Limb (tissue), 2 donors: ENCODE data around the gene TCEA3.

Source experiments
- DNase-seq, 2 donors: peaks; one replicate each; pipeline ENCODE4 v3.0.0-alpha.2; 2016; ENCODE audit errors: extremely low spot score in 2 of 2

The TCEA3 gene

DNA sequence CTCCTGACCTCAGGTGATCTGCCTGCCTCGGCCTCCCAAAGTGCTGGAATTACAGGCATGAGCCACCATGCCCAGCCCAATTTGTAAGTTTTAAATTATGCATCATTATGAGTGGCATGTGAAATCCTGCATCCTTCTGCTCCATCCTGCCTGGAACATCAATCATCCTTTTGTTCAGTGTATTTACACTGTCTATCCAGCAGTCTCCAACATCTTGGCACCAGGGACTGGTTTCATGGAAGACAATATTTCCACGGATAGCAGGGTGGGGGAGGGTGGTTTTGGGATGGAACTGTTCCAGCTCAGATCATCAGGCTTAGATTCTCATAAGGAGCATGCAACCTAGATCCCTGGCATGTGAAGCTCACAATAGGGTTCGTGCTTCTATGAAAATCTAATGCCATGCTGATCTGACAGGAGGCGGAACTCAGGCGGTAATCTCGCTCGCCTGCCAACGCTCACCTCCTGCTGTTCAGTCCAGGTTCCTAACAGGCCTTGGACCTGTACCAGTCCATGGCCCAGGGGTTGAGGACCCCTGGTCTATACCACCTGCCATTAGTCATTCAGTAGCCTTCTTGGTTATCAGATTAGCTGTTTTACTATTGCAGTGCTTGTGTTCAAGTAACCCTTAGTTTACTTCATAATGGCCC is 22.2 kb upstream of the TCEA3 start:
- no peak for DNase-seq

DNA sequence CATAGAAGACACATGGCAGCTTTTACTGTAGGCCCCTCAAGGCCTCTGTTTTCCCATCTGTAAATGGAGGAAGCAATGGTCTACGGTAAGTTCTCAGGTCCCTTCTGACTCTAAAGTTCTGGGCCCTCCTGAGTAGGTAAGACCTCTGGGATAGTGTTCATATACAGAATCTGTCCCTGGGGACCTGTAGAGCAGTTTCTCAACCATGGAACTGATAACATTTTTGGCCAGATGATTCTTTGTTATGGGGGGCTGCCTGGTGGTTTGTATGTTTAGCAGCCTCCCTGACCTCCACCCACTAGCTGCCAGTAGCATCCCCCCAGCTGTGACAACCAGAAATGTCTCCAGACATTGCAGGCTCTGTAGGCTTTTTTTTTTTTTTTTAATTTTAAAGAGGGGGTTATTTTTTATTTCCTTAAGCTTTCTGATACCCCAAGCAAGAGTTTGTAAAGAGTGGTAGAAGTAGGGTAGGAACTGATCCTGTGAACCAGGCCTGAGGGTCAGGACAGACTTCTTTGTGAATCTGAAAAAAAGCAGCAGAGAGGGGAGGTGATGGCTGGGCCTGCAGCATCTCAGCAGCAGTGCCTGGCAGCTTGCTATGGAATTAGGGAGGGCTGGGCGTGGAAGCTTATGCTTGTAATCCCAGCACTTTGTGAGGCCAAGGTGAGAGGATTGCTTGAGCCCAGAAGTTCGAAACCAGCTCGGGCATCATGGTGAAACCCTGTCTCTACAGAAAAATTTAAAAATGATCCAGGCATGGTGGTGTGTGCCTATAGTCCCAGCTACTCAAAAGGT is 20.2 kb upstream of the TCEA3 start:
- DNase-seq = no peak

DNA sequence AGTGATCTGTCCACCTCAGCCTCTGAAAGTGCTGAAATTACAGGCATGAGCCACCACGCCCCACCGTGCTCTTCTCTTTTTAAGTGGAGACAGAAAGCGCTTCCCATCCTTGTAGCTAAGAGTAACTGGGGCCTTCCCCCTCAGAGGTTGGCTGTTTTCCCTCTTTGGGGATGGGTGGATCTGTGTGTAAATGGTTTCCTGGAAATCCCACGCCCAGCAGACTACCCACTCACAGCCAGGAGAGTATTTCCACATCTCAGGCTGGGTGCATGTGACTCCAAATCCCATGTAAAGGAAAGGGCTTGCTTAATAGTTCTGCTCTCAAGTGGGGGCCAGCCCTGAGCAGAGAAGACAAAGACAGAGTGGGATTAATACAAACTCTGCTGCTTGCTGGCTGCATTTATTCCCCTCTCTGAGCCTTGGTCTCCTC is 19.6 kb upstream of the TCEA3 start:
- DNase-seq = no peak

DNA sequence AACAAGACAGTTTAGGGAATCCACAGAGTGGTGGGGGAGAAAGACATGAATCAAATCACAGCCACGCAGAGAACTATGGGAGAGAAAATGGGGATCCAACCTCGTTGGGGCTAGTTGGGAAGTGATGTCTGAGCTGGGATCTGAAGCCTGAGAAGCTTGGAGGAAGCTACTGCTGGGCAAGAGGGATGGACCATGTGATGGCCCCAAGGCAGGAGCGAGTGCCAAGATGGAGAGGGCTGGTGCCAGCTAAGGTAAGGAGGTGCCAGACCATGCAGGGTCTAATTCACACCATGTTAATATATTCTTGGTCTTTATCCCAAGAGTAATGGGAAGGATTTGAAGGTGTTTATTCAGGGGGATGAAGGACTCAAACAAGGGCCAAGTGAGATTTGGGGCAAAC is 18.2 kb upstream of the TCEA3 start:
- DNase-seq = no peak

DNA sequence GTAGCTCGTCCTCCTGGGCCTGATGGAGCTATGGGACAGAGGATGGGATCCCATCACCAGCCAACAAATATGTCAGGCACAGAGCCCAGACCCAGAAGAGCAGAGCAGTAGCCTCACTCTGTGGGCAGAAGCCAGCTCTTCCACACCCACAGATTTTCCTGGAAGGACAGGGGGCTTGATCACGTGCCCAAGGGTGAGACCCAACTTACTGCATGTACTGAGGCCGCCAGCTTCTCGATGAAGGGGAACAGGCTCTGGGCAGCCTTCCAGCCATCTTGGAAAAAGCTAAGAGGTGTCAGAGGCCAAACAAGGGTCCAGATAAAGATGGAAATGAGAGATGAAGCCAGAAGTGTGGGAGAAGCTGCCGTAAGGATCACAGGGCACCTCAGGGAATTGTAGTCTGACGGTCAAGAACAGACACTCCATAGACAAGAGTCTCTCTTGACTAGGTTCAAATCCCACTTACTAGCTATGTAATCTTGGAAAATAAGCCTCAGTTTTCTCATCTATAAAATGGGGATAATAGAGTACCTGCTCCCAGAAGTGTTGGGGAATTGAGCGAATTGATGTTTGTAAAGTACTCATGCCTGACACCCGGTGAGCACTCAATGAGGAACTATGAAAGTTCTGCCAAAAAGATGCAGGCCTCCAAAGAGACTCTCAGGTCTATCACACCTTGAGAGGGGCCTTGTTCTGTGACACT is 17.0 kb upstream of the TCEA3 start:
- no peak for DNase-seq

DNA sequence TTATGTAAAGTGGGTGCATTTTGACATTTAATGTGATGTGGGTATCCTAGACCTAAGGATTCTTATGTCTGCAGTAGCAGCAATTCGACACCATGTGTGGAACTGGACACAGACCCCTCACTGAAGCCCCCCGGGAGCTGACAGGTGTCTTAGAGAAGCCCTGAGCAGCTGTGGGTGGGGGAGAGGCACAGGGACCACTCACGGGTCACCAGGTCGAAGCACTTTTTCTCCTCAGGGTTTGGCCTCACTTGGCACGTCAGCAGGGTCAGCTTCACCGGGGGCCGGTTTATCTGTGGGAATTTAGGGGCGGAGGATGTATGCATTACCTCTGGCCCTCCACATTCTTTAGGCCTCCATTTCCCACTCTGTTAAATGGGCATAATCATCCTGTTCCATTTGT is 14.0 kb upstream of the TCEA3 start:
- DNase-seq = no peak

DNA sequence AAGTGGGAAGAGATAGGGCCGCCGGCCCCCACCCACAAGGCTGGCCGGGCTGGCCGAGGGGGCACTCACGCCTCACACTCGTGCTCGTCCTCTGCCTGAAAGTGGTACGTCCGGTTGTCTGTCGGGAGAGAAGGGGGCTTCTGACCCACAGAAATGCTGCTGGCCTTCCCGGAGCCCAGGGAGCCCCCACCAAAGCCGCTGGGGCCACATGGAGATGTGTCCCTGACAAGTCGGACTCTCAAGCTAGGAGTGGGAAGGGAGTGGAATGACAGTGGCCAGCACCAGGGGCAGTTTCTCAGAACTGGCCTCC is 12.8 kb upstream of the TCEA3 start:
- no peak for DNase-seq

DNA sequence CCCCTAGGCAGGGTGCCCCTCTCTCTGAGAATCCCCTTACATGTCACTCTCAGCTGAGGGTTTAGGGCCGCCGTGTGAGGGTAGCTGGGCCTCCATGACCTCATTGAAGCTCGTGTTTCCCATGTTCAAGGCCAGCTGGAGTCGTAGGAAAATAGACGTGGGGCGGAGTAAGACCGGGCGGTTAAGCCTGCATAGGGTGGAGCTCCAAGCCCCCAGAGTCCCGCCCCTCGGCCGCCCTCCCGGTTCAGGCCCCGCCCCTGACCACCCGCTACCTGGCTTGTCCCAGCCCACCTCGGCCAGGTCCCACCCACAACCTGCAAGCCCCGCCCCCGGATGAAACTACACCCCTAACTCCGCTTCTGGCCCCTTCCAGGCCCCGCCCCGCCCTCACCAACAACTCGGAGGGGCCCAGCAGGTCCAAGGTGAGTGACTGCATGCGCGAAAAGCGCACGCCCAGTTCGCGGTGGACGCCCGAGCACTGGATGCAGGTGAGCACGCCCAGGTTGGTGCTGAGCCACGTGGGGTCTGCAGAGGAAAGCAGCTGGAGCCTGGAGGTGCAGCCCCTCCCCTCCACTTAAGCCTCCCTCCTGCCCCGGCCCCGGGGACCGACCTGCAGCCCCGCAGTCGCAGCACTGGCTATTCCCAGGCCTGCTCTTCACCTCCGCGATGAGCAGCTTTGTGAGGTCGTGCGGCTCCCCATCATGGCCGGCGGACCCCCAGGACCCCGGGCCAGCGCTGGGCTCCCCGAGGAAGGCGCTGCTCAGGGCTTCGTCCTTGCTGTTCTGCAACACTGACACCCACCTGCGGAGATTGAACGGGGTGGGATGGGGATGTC is 12.2 kb upstream of the TCEA3 start:
- peak in 1 of 2 donors; percentile 59 for DNase-seq

DNA sequence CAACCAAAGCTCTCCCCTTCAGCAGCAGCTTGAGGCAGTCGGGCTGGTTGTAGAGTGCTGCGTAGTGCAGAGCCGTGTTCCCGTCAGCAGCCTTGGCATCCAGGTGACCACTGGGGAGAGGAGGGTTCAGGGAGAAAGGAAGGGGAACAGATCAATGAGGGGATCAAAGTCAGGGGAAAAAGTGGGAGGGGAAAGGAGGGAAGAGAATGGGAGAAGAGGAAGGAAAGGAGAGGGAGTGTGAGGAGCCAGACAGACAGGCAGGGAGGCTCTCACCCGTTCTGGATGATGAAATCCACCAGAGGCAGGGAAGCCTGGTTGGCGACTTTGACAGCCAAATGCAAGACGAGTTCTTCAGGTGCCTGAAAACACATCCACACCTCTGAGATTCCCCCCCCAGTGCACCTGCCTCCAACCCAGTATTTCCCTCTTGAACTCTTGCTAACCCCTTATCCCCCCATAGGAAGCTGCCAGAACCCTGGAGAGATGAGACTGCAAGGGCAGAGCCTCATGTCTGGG is 9.8 kb upstream of the TCEA3 start:
- no peak for DNase-seq

DNA sequence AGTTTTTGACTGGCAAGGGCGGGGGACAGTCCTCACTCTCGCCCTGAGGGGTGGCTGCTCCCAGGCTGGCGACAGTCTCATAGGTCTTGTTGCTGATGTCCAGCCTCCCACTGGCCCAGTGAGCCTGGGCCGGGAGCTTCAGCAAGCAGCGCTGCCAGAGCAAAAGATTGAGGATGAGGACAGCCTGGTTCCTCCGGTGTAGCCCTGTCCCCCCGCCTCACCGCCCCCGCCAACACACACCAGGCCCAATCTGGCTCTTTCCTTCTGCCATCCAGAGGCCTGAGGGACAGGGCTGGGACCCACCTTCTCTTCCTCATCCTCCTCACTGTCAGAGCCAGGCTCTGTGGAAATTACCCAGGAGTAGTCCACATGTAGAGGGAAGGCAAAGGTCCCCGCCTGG is 8.6 kb upstream of the TCEA3 start:
- DNase-seq = no peak

DNA sequence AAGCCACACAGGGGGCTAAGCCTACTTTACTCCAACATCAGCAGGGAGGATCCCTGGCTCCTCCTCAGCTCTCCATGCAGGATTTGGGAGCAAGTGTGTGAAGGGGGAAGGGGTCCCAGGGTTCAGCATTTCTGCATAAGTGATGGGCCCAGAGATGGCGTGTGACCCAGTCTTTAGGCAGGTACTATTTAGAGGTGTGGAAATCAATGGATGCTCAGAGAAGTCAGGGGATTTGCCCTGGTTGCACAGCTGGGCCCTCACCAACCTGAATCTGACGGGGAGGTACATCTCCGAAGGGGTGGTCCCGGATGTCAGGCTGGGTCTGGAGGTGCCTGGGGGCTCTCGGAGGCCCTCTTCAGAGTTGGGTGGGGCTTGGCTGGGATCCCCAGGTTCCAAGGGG is 6.9 kb upstream of the TCEA3 start:
- DNase-seq = no peak

DNA sequence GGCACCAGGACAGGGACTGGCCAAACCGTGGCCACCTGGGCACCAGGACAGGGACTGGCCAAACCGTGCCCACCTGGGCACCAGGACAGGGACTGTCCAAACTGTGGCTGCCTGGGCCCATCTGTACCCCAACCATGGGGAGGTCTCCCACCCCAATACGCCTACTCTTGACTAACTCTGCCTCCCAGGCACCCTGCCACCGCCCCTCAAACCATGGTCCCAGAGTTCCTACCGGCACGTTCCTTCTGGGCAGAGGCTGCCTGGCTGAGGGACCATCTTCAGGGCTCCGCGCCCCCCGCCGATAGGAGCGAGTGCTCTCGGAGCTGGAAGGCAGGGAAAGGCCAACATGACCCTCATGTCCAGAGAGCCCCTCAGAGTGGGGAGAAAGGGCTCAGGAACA is 6.3 kb upstream of the TCEA3 start:
- no peak for DNase-seq

DNA sequence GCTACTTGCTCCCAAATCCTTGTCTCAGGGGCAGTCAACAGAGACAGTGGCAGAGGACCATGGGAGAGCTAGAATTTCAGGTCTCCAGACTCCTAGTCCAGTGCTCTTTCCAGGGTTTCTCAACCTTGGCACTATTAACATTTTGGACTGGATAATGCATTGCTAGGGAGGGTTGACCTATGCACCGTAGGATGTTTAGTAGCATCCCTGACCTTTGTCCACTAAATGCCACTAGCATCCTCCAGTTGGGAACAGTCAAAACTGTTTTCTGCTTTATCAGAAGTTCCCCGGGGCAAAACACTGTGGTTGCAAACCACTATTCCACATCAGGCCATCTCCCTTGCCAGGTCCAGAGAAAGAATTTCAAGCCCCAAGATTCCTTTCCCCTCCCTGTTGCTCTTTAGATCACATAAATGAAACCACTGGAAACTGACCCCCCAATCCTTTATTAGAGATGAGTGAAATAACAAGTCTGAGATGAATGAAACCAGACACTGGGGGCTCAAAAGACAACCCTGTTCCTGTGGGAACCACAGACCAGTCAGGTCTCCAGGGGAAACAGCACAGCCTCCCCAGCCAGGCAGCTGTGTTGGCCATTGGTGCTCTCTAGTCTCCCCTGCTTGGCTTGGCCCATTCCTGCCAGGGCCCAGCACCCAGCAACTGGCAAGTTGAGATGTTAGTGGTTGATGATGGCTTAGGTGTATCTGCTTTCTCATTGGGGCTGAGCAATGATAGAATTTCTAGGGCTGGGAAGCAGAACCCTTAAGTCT is 3.8 kb upstream of the TCEA3 start:
- no peak for DNase-seq

DNA sequence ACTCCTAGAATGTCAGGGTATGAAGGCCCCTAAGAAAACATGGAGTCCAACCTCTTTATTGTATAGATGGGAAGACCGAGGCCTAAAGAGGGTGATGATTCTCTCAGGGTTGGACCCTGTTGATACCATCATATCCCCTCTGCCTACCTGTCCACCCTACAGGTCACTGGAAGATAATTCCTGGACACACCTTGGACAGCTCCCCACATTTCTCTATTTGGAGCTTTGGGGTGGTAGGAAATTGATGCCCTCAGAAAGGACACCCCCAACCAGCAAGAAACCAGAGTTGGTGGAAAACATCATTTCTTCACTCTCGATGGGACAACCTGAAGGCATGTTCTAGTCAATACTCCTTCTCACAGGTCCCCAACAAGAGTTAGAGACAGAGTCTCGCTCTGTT is 3.0 kb upstream of the TCEA3 start:
- no peak for DNase-seq

DNA sequence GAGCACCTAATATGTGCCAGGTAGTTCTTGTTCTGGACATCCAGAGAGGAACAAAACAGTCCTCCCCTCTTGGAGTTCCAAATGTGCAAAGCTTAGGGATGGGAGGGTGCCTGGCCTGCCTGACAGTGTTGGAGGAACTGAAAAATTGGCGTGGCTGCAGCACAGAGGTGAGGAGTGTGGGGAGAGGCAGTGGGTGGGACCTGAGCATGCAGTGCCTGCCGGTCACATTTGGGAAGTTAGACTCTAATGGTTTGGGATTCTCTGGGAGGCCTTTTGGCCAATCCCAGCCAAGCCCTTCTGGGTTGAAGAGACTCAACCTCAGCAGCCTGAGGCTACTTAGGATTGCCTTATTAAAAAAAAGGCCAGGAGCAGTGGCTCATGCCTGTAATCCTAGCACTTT is 2.3 kb upstream of the TCEA3 start:
- no peak for DNase-seq

DNA sequence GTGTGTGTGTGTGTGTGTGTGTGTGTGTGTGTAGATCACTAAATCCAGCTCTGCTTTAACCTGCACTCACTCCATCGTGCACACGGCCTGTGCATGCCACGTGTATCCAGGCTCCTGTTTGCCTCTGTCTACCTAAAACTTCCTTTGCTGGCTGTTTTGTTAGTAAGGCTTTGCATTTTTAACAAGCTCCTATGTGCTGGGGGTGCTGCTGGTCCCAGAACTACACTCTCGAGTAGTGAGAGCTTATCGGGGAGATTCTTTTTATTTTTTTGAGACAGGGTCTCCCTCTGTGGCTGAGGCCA is 596 bp upstream of the TCEA3 start:
- no peak for DNase-seq

DNA sequence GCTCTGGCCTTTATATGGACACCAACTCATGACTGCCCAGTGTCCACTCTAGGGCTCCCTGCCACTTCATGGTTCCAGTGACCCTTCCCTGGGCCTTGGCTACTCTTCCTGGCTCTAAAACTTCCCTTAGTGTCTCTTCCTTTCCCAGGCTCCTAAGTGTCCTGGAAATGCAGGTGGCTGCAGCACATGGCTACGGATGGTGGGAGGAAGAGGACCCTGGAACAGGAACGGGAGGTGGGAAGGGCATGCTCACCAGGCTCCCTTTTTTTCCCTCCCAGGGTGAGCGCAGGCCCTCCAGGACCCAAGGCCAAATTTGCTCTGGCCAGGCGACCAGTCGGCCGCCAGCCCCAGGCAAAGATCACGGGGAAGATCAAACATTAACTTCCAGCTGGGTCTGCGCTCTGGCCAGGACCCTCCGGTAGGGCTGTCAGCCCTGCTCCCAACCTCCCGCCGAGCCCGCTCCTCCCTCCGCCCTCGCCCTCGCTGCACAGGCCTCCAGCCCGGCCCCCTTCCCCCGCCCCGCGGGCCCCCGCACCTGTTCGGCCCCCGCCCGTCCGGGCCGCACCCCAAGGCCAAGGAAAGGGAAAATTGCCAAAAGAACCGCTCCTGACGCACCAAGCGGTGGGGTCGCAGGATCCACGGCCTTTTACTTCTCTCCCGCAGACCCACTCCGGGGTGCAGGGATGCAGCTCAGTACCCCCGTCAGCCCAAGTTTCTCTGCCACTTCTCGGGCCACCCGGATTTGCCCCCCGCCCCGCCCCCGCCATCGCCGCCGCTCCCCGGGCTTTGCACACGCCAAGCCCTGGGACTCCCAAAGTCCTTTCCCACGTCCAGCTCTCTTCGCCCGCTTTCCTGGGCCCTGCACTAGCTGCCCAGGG is 894 bp downstream of the TCEA3 start:
- DNase-seq = peak; percentile 30 to 78

DNA sequence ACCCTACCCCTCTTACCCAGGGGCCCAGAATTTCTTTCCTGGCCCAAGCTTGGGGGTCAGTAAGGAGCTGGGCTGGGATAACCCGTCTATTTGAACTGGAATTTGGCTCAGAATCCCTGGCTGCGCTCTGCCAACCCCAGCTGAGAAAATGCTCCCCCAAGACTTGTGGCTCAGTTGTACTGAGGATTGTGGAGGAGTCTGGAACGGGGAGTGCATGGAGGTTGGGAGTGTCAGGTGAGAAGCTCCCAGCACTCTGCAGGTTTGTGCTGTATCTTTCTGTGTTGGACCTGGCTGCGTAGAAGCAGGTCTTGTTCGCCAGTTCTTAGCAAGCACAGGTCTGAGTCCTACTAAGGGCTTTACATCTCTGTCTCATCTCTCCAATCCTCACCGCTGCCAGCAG is 1.6 kb downstream of the TCEA3 start:
- DNase-seq = no peak

DNA sequence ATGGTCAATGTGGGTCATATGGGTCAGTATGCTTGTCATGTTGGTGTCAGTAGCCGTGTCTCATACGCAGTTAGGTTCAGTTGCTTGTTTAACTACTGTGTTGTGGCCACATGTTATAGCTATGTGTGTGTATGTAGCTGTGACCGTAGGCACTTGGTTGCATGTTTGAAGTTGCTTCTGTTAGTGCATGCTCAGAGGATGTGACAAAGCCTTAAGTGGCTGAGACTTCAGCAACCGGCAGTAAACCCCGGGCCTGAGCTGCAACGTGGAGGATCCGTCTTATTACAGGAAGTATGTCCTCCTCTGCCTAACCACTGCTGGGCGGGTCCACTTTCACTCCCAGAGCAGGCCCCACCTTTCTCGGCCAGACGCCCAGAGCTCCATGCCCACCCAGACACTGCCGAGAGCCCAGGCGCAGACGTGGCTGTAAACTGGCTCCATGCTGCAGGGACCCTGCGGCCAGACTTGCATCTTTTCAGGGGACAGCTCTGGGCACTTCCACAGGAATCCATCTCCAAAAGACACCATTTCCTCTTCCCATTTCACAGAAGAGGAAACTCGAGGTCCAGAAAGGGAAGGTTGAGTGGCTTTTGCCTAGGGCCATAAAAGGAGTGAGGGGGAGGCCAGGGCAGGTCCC is 2.2 kb downstream of the TCEA3 start:
- peak; percentile 85 to 86 for DNase-seq
